ENCODE results near the gene PRKAR1B. TPM values are rescaled to one million over a fixed set of nuclear protein-coding genes. Genes with fewer than 3 reads are reported as not detected.
"Not testable (repeated sequence)": the region's sequence is repeated elsewhere in the genome, so short reads cannot be mapped to it uniquely, and the experiment has no call there.

The PRKAR1B gene
- total RNA-seq, 2 donors from 2014 or later, result 15.1 to 15.9 TPM

- no peaks in the 10 kb centered on the region for H3K9me3 ChIP-seq
- DNase-seq (ENCODE audit: low spot score), result no peak
- H3K4me3 ChIP-seq, result no peak overlapping the region
- TF ChIP-seq CTCF (IDR thresholded peaks at IDR 0.05), result no peak
- no peaks in the 10 kb centered on the region for H3K27me3 ChIP-seq
- peaks cover 0 to 6% of the 10 kb centered on the region in 2 donors for H3K4me1 ChIP-seq
- no peaks in the 10 kb centered on the region for H3K36me3 ChIP-seq
- no peak overlapping the region for H3K27ac ChIP-seq
Observed at GRCh38 chr7:641269-641671, 85.8 kb downstream of the PRKAR1B start.

GRCh38 chr7:638256-639011 is 88.6 kb downstream of the PRKAR1B start:
- DNase-seq (ENCODE audit: low spot score), result no peak
- H3K36me3 ChIP-seq, result no peaks in the 10 kb centered on the region
- H3K27me3 ChIP-seq, result no peaks in the 10 kb centered on the region
- no peak overlapping the region for H3K27ac ChIP-seq
- no peaks in the 10 kb centered on the region for H3K4me1 ChIP-seq
- no peaks in the 10 kb centered on the region for H3K9me3 ChIP-seq
- no peak for TF ChIP-seq CTCF (IDR thresholded peaks at IDR 0.05)
- no peak overlapping the region for H3K4me3 ChIP-seq

GRCh38 chr7:637826-638225 is 89.3 kb downstream of the PRKAR1B start:
- no peaks in the 10 kb centered on the region for H3K4me1 ChIP-seq
- no peak for TF ChIP-seq CTCF (IDR thresholded peaks at IDR 0.05)
- H3K9me3 ChIP-seq, result no peaks in the 10 kb centered on the region
- no peaks in the 10 kb centered on the region for H3K27me3 ChIP-seq
- H3K4me3 ChIP-seq, result no peak overlapping the region
- no peak for DNase-seq (ENCODE audit: low spot score)
- H3K27ac ChIP-seq, result no peak overlapping the region
- H3K36me3 ChIP-seq, result no peaks in the 10 kb centered on the region

- Histone ChIP-seq H3K4me1 (no peaks in the 10 kb centered on the region), H3K27me3 (no peaks in the 10 kb centered on the region), H3K36me3 (no peaks in the 10 kb centered on the region), H3K9me3 (no peaks in the 10 kb centered on the region), H3K27ac (no peak overlapping the region), H3K4me3 (no peak overlapping the region)
- no peak for DNase-seq (ENCODE audit: low spot score)
- peak in 1 of 2 donors; percentile 55 for TF ChIP-seq CTCF (IDR thresholded peaks at IDR 0.05)
Observed at GRCh38 chr7:636396-636795, 90.7 kb downstream of the PRKAR1B start.

- H3K27me3 ChIP-seq; H3K36me3 ChIP-seq; H3K27ac ChIP-seq; DNase-seq (ENCODE audit: low spot score); H3K4me3 ChIP-seq; H3K9me3 ChIP-seq; H3K4me1 ChIP-seq: not testable (repeated sequence)
Observed at GRCh38 chr7:635687-636382, 91.2 kb downstream of the PRKAR1B start.

GRCh38 chr7:635227-635626 is 91.9 kb downstream of the PRKAR1B start:
- Histone ChIP-seq H3K4me3 (no peak overlapping the region), H3K27ac (no peak overlapping the region), H3K36me3 (no peaks in the 10 kb centered on the region), H3K4me1 (no peaks in the 10 kb centered on the region), H3K27me3 (no peaks in the 10 kb centered on the region), H3K9me3 (no peaks in the 10 kb centered on the region)
- TF ChIP-seq CTCF (IDR thresholded peaks at IDR 0.05), result no peak
- no peak for DNase-seq (ENCODE audit: low spot score)
